NCI-H146 treated with DMSO at 0.1 percent for 48 hours (cell line): ENCODE results near the gene HIBADH.
"Not testable (repeated sequence)": the region's sequence is repeated elsewhere in the genome, so short reads cannot be mapped to it uniquely, and the experiment has no call there.

Experiments
- DNase-seq: peaks from one replicate; lab custom pipeline; 2025; ENCODE audit not compliant: unreplicated experiment; lab: John Stamatoyannopoulos, UW

HIBADH gene

GRCh38 chr7:27680610-27681009, 17.9 kb upstream of the HIBADH start:
- no peak for DNase-seq

- DNase-seq, result no peak
Measured at GRCh38 chr7:27678617-27679260, 16.1 kb upstream of the HIBADH start.

GRCh38 chr7:27677912-27678612, 15.4 kb upstream of the HIBADH start:
- no peak for DNase-seq

GRCh38 chr7:27674126-27674525, 11.4 kb upstream of the HIBADH start:
- not testable (repeated sequence) for DNase-seq

GRCh38 chr7:27671675-27672074, 9.0 kb upstream of the HIBADH start:
- no peak for DNase-seq

- DNase-seq, result no peak
Measured at GRCh38 chr7:27670676-27671075, 8.0 kb upstream of the HIBADH start.

- DNase-seq, result no peak
Measured at GRCh38 chr7:27670177-27670576, 7.5 kb upstream of the HIBADH start.

- no peak for DNase-seq
Measured at GRCh38 chr7:27665531-27665930, 2.8 kb upstream of the HIBADH start.

- no peak for DNase-seq
Measured at GRCh38 chr7:27663989-27664331, 1.3 kb upstream of the HIBADH start.

- peak; percentile 16 for DNase-seq
Measured at GRCh38 chr7:27661811-27662489, 733 bp downstream of the HIBADH start.

GRCh38 chr7:27656724-27657123, 6.0 kb downstream of the HIBADH start:
- no peak for DNase-seq

GRCh38 chr7:27655184-27655583, 7.5 kb downstream of the HIBADH start:
- DNase-seq, result no peak

- DNase-seq, result no peak
Measured at GRCh38 chr7:27652518-27652917, 10.2 kb downstream of the HIBADH start.

GRCh38 chr7:27651702-27652101, 11.0 kb downstream of the HIBADH start:
- DNase-seq, result no peak

- DNase-seq, result no peak
Measured at GRCh38 chr7:27650283-27650682, 12.4 kb downstream of the HIBADH start.

- DNase-seq, result no peak
Measured at GRCh38 chr7:27647489-27647888, 15.2 kb downstream of the HIBADH start.

- DNase-seq, result no peak
Measured at GRCh38 chr7:27647046-27647445, 15.6 kb downstream of the HIBADH start.

GRCh38 chr7:27642271-27642670, 20.4 kb downstream of the HIBADH start:
- no peak for DNase-seq

GRCh38 chr7:27641581-27642230, 21.0 kb downstream of the HIBADH start:
- no peak for DNase-seq

- DNase-seq, result no peak
Measured at GRCh38 chr7:27640884-27641574, 21.7 kb downstream of the HIBADH start.

- no peak for DNase-seq
Measured at GRCh38 chr7:27639851-27640250, 22.8 kb downstream of the HIBADH start.
